ENCODE results near the gene FYN. TPM values are rescaled to one million over a fixed set of nuclear protein-coding genes. Genes with fewer than 3 reads are reported as not detected.

The FYN gene
- total and polyA plus RNA-seq, 2 of the 4 experiments (the other 2 are of a cell fraction): 30.8 to 36.4 TPM

DNA sequence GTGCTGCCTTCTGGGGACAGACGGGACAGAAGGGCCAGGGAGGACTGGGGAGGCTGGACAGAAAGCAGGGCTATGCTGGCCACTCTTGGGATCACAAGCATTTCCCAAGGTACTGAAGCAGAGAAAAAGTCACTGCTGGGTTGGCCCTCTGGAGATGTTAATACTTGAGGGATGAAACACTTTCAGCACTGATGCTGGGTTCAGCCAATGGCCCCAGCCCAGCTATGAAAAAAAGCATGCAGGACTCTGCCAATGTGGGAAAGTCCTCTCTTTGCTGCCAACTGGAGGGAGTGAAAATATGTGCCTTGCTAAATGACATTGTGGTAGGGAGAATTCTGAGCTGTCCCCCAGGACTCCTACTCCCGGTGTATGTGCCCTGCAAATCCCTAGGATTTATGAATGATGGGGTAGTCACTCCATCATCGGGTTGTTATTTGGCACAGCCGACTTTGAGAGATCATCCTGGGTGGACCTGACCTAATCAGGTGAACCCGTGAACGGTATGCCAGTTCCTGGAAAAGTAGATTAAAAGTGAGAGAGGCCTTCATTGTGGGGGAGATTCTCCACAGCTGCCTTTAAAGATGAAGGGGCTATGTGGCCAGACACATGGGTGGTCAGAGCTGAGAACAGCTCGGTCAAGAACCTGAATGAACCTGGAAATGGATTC lies 147.7 kb downstream of the FYN start (continued):
- TF ChIP-seq NFE2L2 (IDR thresholded peaks at IDR 0.05; ENCODE audit: low read depth, low read length): no peak

- Histone ChIP-seq H3K4me3 (ENCODE audit: insufficient read depth, low read depth, low read length) (no peak overlapping the region), H2BK20ac (ENCODE audit: low read depth, low read length) (no peak overlapping the region), H3K79me1 (ENCODE audit: low read depth in 1 of 2, low read length in 2 of 2) (peaks cover 20 to 28% of the 10 kb centered on the region in 2 experiments), H4K5ac (ENCODE audit: low read depth, low read length) (no peak overlapping the region), H3K4ac (ENCODE audit: low read depth, low read length) (no peak overlapping the region), H2AK5ac (ENCODE audit: low read depth, low read length) (no peak overlapping the region), H4K20me1 (ENCODE audit: insufficient read depth, low read length) (peaks cover 4% of the 10 kb centered on the region; the same call in 1 of the 2 replicates), H2BK5ac (ENCODE audit: low read depth, low read length, poor library complexity, severe bottlenecking) (no peak overlapping the region), H3K23ac (ENCODE audit: low read depth, low read length) (no peak overlapping the region), H3K4me1 (ENCODE audit: control insufficient read depth, insufficient read depth, low read length) (peaks cover 7% of the 10 kb centered on the region), H2AFZ (replicated peaks; ENCODE audit: low read length, poor library complexity) (no peak overlapping the region), H3K36me3 (ENCODE audit: control insufficient read depth, insufficient read depth, low read length) (no peaks in the 10 kb centered on the region), H4K8ac (ENCODE audit: low read depth in 2 of 2, low read length in 2 of 2) (no peak overlapping the region), H3K9ac (ENCODE audit: low read depth, low read length) (no peak overlapping the region), H3K9me1 (ENCODE audit: insufficient read depth, low read length) (peaks cover 11% of the 10 kb centered on the region; the same call in 1 of the 2 replicates), H2BK120ac (ENCODE audit: low read depth, low read length) (no peak overlapping the region), H4K91ac (ENCODE audit: insufficient read depth, low read depth, low read length) (no peak overlapping the region), H3K27ac (ENCODE audit: insufficient read depth, low read length) (no peak overlapping the region), H3K14ac (replicated peaks; ENCODE audit: low read depth, low read length) (no peak overlapping the region), H3K18ac (ENCODE audit: low read depth, low read length) (no peak overlapping the region), H3K27me3 (ENCODE audit: control insufficient read depth, insufficient read depth, low read length) (no peaks in the 10 kb centered on the region), H3K4me2 (ENCODE audit: low read depth, low read length) (no peak overlapping the region), H3K9me3 (ENCODE audit: control insufficient read depth, insufficient read depth, low read length) (no peaks in the 10 kb centered on the region), H3K56ac (ENCODE audit: extremely low read depth, insufficient read depth, low read length) (no peak overlapping the region), H2BK15ac (ENCODE audit: low read depth, low read length) (no peak overlapping the region), H2AK9ac (replicated peaks; ENCODE audit: low read depth, low read length, poor library complexity) (no peak overlapping the region)
- no peak for DNase-seq
- ChIA-PET POLR2A (ENCODE audit: unreplicated experiment) (no interaction called here), CTCF (interaction anchor here (0.8 kb wide), 1 partner anchor 108 kb away, joined by 3 read pairs; no protein-coding TSS in a partner anchor)
- TF ChIP-seq MXI1 (IDR thresholded peaks at IDR 0.05; ENCODE audit: borderline replicate concordance, low read depth, low read length): no peak
- dilution Hi-C loops (cut with HindIII; ENCODE audit: low sequenced_read_pairs, unreplicated experiment): no loop called here
- WGBS, 2 experiments (ENCODE audit: extremely low coverage in 2 of 2, insufficient read length in 1 of 2): 100% methylated on average over 1 of the region's 3 CpGs; no CpG with 5 or more reads in 1 of the 2 experiments
- in situ Hi-C loops (cut with MboI; ENCODE audit: low sequenced_read_pairs): no loop called here
- intact Hi-C loops (cut with micrococcal nuclease): loop anchor here (10.0 kb wide), 1 partner anchor 80 kb away; no protein-coding TSS in a partner anchor
- ATAC-seq (ENCODE audit: low read depth): no peak
- no TSS peak for BruUV-seq (replicated peaks)
Observed at GRCh38 chr6:111724505-111724904, 148.7 kb downstream of the FYN start.

Data from IMR-90 (cell line).